HTR-8/SVneo (cell line): ENCODE measurements around the gene DLGAP1.

Experiments used
- DNase-seq: peaks from one replicate; pipeline ENCODE4 v3.0.0; 2011; ENCODE audit warnings: low spot score, mixed read lengths; ENCODE audit not compliant: insufficient read length
- FAIRE-seq: peaks from 2 replicates; lab custom pipeline; 2011; peaks lifted over from hg19 to GRCh38; lab: Jason Lieb, UNC

Gene DLGAP1

GRCh38 chr18:3689986-3690763, 764.9 kb downstream of the DLGAP1 start:
- FAIRE-seq (no peak), DNase-seq (no peak)

DNA sequence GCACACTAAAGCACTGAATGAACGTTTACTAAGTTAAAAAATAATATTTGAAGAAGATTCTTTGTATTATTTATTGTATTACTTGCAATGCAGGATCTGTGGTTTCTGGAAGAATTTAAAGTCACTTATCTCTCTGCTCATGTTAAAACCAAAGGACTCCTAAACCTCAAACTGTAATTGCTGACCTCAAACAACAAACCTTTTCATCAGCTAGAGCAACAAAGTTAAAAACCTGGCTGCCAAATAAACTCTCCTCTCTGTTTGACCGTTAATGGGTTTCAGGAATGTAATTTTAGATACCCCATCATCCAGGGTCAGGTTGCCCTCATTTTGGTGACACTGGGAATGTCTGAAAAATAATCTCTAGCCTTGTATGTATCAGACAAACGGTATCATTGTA, 766.0 kb downstream of the DLGAP1 start:
- FAIRE-seq (no peak), DNase-seq (no peak)

GRCh38 chr18:3688690-3689089, 766.4 kb downstream of the DLGAP1 start:
- DNase-seq (peak; percentile 62), FAIRE-seq (no peak)

DNA sequence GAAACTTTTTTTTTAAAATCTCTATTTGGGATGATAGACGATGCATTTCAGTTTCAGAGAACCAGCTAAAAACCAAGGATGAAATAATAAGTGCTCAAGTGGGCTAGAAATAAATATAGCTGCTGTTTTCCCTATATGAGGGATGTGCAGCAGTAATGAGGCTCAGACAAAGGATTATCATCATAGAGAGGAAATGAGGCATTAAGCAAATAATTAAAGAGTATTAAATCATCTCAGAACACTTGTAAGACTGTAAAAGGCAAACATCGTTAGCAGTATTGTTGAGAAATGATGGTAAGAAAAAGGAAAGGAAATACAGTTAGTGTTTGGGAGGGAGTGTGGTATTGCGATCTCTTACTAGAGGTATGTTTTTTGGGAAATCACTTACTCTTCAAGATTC, 771.6 kb downstream of the DLGAP1 start:
- FAIRE-seq (no peak), DNase-seq (no peak)

DNA sequence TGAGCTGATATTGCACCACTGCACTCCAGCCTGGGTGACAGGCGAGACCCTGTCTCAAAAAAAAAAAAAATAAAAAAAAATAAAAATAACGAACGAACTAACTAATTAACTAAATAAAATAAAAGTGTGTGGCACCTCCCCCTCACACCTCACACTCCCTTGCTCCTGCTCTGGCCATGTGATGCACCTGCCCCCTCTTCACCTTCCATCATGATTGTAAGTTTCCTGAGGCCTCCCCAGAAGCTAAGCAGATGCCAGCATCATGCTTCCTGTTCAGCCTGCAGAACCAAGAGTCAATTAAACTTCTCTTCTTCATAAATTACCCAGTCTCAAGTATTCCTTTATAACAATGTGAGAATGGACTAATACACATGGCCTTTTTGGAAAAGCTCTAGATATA, 773.0 kb downstream of the DLGAP1 start:
- no peak for DNase-seq
- FAIRE-seq, result no peak

- FAIRE-seq (no peak), DNase-seq (no peak)
Observed at GRCh38 chr18:3679241-3679640, 775.9 kb downstream of the DLGAP1 start.

- DNase-seq (no peak), FAIRE-seq (no peak)
Observed at GRCh38 chr18:3675994-3676393, 779.1 kb downstream of the DLGAP1 start.

DNA sequence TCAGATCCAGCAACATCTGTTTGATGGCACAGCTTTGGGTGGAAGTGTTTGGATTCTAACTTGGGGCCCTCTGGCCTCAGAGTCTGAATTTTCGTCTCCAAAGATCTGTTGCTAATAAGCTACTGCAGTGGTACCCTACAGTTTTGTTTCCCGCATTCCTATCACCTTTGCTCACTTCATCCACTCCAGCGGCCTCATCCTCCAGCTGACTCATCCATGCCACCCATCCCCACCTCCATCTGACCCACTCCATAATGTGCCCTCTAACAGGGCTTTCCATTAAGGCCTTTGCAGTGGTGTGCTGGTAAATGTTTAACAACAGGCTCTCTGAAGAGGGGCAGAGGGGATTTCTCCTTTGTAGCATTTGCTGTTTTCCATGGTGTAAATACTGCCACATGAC, 779.7 kb downstream of the DLGAP1 start:
- FAIRE-seq (no peak), DNase-seq (peak; percentile 44)

- FAIRE-seq, result no peak
- no peak for DNase-seq
Observed at GRCh38 chr18:3671176-3671575, 783.9 kb downstream of the DLGAP1 start.

- no peak for FAIRE-seq
- DNase-seq, result no peak
Observed at GRCh38 chr18:3669376-3669775, 785.7 kb downstream of the DLGAP1 start.

- no peak for DNase-seq
Observed at GRCh38 chr18:3667255-3668137, 787.6 kb downstream of the DLGAP1 start.

DNA sequence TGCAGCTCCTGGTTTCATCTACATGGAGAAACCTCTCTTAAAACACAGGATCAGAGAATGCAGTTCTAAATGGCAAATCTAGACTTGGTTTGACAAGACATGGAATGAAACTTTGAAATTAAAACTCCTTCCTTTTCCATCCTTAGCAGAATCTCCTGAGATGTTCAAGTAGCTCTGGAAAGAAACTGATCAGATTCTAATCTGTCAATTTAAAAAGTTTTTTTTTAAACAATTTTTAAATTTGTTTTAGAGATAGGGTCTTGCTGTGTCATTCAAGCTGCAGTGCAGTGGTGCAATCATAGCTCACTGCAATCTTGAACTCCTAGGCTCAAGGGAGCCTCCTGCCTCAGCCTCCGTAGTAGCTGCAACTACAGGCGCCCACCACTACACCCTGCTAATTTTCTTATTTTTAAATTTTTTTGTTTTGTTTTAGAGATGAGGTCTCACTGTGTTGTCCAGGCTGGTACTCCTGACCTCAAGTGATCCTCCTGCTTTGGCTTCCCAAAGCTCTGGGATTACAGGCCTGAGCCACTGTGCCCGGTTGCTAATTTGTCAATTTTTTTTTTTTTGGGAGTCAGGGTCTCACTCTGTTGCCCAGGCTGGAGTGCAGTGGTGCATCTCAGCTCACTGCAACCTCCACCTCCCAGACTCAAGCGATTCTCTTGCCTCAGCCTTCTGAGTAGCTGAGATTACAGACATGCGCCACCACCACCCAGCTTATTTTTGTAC, 788.4 kb downstream of the DLGAP1 start:
- FAIRE-seq (no peak), DNase-seq (no peak)

More at GRCh38 chr18:3667255-3668137, 787.6 kb downstream of the DLGAP1 start:
- FAIRE-seq, result no peak

- FAIRE-seq (no peak), DNase-seq (peak; percentile 80)
Observed at GRCh38 chr18:3665780-3666525, 789.2 kb downstream of the DLGAP1 start.

DNA sequence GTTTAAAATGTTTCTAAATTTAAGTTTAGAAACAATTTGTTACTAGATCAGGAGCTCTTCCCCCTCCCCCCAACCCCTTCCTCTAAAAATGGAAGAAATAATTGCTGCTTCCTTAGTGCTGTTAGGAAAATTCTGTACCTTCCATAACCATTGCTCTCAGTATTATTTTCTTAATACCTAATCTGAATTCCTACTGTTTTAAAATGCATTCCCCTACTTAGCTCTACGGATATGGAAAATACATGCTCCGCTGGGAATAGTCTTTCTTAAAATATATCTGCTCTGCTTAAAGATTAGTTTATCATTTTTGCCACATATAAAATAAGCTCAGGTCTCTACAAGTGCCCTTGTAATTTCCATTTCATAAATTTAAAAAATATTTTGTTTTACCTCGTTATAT, 789.9 kb downstream of the DLGAP1 start:
- DNase-seq (no peak), FAIRE-seq (no peak)

DNA sequence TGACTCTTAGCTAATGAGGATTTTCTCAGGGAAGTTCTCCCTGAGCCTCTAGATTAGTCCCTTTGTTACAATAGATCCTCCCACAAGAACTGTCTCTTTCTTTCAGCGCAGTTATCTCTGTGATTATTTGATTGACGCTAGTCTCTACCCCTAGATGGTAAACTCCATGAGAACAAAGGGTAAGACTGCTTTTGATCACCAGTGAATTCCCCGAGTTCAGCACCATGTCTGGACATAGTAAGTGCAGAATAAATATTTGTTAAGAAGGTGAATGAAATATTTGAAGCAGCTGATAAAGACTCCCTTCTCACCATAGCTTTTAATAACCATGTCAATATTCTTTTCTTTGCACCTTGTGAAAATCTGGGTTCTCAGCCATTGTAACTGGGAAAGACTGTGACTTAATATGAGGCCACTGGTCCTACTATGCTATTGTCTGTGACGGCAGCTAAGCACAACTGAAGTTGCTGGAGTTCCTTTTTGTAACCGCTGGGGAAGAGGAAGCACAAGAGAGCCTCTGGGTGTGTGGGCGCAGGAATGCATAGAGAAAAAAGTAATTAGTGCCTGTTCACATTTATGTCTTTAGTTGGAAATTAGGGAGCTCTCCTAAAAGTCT, 790.4 kb downstream of the DLGAP1 start:
- DNase-seq (no peak), FAIRE-seq (no peak)

GRCh38 chr18:3663870-3664512, 791.1 kb downstream of the DLGAP1 start:
- FAIRE-seq (no peak), DNase-seq (no peak)

GRCh38 chr18:3661989-3662388, 793.1 kb downstream of the DLGAP1 start:
- no peak for FAIRE-seq
- no peak for DNase-seq

GRCh38 chr18:3660739-3661515, 794.2 kb downstream of the DLGAP1 start:
- FAIRE-seq (no peak), DNase-seq (no peak)
